BE2C (cell line): Measurements from ENCODE around the gene PDF.

Source experiments
- DNase-seq: peaks from one replicate; pipeline ENCODE4 v3.0.0-alpha.2; 2020
- H3K27me3 ChIP-seq: fragments of 250-450 bp; sonication (Bioruptor Pico); 2 replicates; pipeline ENCODE4 v1.5.1; 2020; ENCODE audit warnings: mild to moderate bottlenecking
- H3K36me3 ChIP-seq: fragments of 250-450 bp; sonication (Bioruptor Pico); 2 replicates; pipeline ENCODE4 v1.5.1; 2020; ENCODE audit warnings: mild to moderate bottlenecking
- H3K4me1 ChIP-seq: fragments of 250-450 bp; sonication (Bioruptor Pico); 2 replicates; pipeline ENCODE4 v1.5.1; 2020
- H3K4me3 ChIP-seq: 2 replicates; pipeline ENCODE4 v1.5.1; 2011; ENCODE audit warnings: low read depth, low read length
- H3K9me3 ChIP-seq: fragments of 250-450 bp; sonication (Bioruptor Pico); 2 replicates; pipeline ENCODE4 v1.5.1; 2020
- TF ChIP-seq, protein P1 (sequence below): IDR thresholded peaks from 2 replicates; pipeline ENCODE4 v1.5.1; 2012; ENCODE audit warnings: mild to moderate bottlenecking, low read depth, low read length

PDF gene

DNA sequence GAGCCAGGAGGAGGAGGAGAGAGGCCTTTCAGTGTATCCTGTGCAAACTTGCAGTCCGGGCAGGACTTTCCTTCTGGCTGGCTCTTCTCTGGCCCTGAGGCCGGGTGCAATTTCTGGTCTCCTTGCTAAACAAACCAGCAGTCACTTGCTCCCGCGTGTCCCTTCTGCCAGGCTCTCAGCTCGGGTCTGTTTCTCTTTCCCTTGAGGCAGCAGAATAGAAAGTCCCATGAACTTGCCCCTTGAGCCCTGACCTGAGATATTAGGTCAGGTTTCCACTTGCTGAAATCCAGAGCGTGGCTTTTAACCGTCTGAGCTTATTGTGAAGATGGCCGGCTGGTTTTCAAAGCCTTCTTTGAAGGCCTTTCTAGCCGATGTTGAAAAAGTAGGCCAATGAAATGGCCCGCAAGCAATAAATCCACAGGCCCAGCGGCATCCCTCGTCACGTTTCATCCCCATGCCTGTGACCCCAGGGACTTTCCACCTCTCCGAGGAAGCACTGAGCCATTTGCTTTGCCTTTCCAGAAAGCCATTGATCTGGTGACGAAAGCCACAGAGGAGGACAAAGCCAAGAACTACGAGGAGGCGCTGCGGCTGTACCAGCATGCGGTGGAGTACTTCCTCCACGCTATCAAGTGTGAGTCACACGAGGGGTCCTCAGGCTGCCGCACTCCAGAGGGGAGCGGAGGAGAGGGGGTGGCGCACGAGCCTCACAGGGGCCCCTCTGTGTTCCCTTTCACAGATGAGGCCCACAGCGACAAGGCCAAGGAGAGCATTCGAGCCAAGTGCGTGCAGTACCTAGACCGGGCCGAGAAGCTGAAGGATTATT is 14.7 kb downstream of the PDF start:
- Histone ChIP-seq H3K27me3 (no peaks in the 10 kb centered on the region), H3K4me3 (no peak overlapping the region), H3K36me3 (peaks cover 72% of the 10 kb centered on the region), H3K4me1 (peaks cover under 1% of the 10 kb centered on the region; the same call in 1 of the 2 replicates), H3K9me3 (no peaks in the 10 kb centered on the region)
- DNase-seq: no peak
- TF ChIP-seq, protein P1, sequence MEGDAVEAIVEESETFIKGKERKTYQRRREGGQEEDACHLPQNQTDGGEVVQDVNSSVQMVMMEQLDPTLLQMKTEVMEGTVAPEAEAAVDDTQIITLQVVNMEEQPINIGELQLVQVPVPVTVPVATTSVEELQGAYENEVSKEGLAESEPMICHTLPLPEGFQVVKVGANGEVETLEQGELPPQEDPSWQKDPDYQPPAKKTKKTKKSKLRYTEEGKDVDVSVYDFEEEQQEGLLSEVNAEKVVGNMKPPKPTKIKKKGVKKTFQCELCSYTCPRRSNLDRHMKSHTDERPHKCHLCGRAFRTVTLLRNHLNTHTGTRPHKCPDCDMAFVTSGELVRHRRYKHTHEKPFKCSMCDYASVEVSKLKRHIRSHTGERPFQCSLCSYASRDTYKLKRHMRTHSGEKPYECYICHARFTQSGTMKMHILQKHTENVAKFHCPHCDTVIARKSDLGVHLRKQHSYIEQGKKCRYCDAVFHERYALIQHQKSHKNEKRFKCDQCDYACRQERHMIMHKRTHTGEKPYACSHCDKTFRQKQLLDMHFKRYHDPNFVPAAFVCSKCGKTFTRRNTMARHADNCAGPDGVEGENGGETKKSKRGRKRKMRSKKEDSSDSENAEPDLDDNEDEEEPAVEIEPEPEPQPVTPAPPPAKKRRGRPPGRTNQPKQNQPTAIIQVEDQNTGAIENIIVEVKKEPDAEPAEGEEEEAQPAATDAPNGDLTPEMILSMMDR: no peak

DNA sequence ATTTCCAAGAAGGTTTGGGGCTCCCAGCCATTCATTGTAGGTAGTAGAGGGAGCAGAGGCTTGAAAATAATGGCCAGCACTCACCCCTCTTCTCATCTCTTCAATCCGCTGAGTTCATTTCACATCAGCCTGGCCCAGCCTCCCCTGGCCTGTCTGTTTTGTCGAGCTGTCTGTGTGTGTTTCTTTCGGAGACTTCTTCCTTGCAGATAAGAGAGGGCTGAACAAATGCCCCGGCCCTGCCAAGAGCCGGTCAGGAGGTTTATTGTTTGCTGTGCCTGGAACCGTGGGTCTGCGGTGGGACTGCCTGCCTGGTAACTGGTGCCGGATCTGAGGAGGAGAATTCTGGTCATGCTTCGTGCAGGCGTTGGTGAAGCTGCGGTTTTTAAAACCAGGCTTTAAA is 15.9 kb downstream of the PDF start:
- no peak for DNase-seq
- Histone ChIP-seq H3K27me3 (no peaks in the 10 kb centered on the region), H3K4me3 (no peak overlapping the region), H3K9me3 (no peaks in the 10 kb centered on the region), H3K36me3 (peaks cover 61% of the 10 kb centered on the region), H3K4me1 (peaks cover 4% of the 10 kb centered on the region; the same call in 1 of the 2 replicates)
- TF ChIP-seq, protein P1: no peak

DNA sequence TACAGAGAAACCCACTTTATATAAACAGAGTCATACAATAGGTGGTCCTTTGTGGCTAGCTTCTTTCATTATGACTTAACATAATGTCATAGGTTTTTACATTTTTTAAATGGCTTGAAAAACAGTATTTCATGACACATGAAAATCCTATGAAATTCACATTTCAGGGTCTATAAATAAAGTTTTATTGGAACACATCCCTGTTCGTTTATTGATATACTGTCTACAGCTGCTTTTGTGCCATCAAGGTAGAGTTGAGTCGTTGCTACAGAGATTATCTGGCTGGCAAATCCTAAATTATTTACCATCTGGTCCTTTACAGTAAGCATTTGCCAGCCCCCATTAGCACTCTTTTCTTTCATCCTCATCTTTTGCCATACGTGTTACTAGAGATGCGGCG is 16.9 kb downstream of the PDF start:
- TF ChIP-seq, protein P1: no peak
- H3K4me3 ChIP-seq: no peak overlapping the region
- H3K27me3 ChIP-seq: no peaks in the 10 kb centered on the region
- H3K9me3 ChIP-seq: no peaks in the 10 kb centered on the region
- peaks cover 50% of the 10 kb centered on the region for H3K36me3 ChIP-seq
- DNase-seq: no peak
- peaks cover 4% of the 10 kb centered on the region; the same call in 1 of the 2 replicates for H3K4me1 ChIP-seq

DNA sequence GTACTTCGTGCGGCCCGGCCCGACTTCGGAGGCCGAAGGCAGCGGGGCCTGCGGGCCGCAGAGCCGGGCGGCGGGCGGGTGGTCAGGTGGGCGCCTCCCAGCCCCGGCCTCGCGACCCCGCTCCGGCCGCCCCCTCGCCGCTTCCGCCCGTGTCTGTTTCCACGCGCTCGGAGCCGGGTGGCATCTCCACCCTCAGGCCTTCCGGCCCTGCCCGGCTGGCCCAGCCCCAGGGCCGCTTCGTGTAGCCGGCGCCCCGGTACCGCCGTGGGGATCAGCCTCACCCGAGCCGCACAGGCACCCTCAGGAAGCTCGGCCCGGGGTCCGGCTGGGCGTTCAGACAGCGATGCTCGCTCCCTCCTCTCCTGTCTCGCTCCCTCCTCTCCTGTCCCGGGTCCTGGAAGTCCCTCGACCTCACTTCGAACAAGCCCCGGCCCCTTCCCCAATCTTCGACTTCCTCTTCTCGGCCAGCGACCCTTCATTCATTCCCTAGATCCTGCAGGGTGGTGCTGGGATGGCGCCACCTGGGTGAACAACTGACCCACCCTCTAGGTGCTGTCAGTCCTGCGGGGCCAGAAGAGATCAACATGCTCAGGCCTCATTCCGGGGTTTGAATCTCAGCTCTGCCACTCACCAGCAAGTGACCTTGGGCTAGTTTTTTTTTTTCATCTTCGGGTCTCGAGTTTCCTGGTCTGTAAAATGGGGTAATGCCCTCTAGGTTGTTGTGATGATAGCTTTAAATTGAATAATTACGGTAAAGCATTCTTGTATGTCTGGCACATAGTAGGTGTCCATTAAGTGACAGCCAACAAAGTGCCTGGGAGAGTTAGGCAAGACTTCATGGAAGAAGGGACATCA is 18.6 kb downstream of the PDF start:
- DNase-seq: peak; percentile 50
- Histone ChIP-seq H3K27me3 (no peaks in the 10 kb centered on the region), H3K36me3 (peaks cover 39% of the 10 kb centered on the region), H3K4me1 (peaks cover 4% of the 10 kb centered on the region; the same call in 1 of the 2 replicates), H3K4me3 (peak overlapping the region; percentile 92), H3K9me3 (no peaks in the 10 kb centered on the region)
- TF ChIP-seq, protein P1: peak; percentile 32

DNA sequence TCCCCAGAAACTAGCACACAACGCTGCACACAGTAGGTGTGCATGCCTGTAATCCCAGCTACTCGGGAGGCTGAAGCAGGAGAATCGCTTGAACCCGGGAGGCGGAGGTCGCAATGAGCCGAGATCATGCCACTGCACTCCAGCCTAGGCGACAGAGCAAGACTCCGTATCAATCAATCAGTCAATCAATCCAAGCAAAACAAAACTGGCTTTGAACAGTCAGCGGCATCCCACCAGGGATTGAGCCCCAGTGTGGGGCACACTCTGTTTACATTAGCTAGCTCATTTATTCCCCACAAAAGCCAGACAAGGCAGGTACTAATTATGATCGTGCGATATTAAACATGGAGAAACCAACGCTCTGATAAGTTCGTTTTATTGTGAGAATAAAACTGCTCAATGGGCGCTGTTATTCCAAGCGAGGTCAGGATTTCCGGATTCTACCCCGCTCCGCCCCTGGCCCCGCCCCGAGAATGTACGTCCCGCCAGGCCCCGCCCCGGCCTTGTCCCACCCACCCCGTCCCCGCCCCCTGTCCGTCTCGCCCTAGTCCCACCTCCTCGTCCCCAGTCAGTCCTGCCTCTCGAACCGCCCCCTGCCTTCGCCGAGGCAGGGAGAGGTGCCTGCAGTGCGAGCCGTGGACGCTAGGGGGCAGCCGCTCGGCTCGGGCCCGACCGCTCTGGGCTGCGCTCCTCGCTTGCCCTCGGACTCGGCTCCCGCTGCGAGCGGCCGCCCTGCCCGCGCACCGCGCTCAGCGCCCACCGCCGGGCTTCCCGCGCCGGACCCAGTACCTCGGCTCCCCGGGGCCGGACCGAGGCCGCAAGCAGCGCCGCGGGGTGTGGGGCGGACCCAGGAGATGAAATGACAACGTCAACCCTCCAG is 19.5 kb downstream of the PDF start, which contains the start of gene VPS4A:
Gene VPS4A, plus strand, starts transcription at position 698 of the 880 bp plus-strand sequence. Its CDS starts 162 bp downstream, at position 860.
- TF ChIP-seq, protein P1: peak; percentile 69
- peak within 1 kb of the TSS; percentile 92 for H3K4me3 ChIP-seq
- peak; percentile 97 for DNase-seq
- no peaks in the 10 kb centered on the region for H3K9me3 ChIP-seq
- no peaks in the 10 kb centered on the region for H3K27me3 ChIP-seq
- H3K4me1 ChIP-seq: peaks cover 4% of the 10 kb centered on the region; the same call in 1 of the 2 replicates
- H3K36me3 ChIP-seq: peaks cover 30% of the 10 kb centered on the region
